AG04450 (cell line): Measurements from ENCODE around the gene SKIC2. TPM values are rescaled to one million over a fixed set of nuclear protein-coding genes. Genes with fewer than 3 reads are reported as not detected.

Source experiments
- CTCF ChIA-PET: fragments of 300-600, 350-600 bp; formaldehyde crosslinking; extraction: SDS; loops from one replicate; lab custom pipeline; 2022; ENCODE audit warnings: antibody characterized with exemption, inconsistent platforms; lab: Charles Lee
- POLR2A ChIA-PET: fragments of 350-600 bp; formaldehyde crosslinking; extraction: SDS; loops from one replicate; lab custom pipeline; 2021; ENCODE audit warnings: antibody characterized with exemption, inconsistent platforms; lab: Yijun Ruan, JAX
- DNase-seq: peaks from one replicate; pipeline ENCODE4 v3.0.0-alpha.2; 2011; ENCODE audit warnings: low read depth, low spot score
- H3K27ac ChIP-seq: one replicate; pipeline ENCODE4 v1.5.1; 2012; ENCODE audit warnings: low read depth, low read length, control low read depth
- H3K27me3 ChIP-seq: one replicate; pipeline ENCODE4 v1.6.0; 2012; ENCODE audit warnings: low read length; ENCODE audit not compliant: control insufficient read depth, insufficient read depth
- H3K4me3 ChIP-seq: 2 replicates; pipeline ENCODE4 v1.5.1; 2011; ENCODE audit warnings: mild to moderate bottlenecking, low read depth, low read length, control low read depth
- H3K9me3 ChIP-seq: 2 replicates; pipeline ENCODE4 v1.5.1; 2012; ENCODE audit warnings: low read length; ENCODE audit not compliant: control insufficient read depth, insufficient read depth
- CTCF ChIP-seq: IDR thresholded peaks from 2 replicates; pipeline ENCODE4 v1.5.1; 2011; ENCODE audit warnings: low read depth, low read length, control low read depth, inconsistent platforms
- polyA plus RNA-seq: library from polyadenylated mRNA; depleted of rRNA; stranded (reverse); fragments of >200 nt; gene quantifications from 2 replicates; pipeline ENCODE4 v1.2.3, GENCODE V29; 2011

SKIC2 gene
- polyA plus RNA-seq, 1 experiment, result 26.0 TPM

GRCh38 chr6:31947864-31948263, 11.1 kb upstream of the SKIC2 start:
- Histone ChIP-seq H3K9me3 (no peaks in the 10 kb centered on the region; the same call in 1 of the 2 replicates), H3K27ac (no peak overlapping the region), H3K27me3 (no peaks in the 10 kb centered on the region), H3K4me3 (no peak overlapping the region)
- no peak for DNase-seq
- no peak for TF ChIP-seq CTCF
- ChIA-PET CTCF (no interaction called here), POLR2A (no interaction called here)

GRCh38 chr6:31948306-31948705, 10.7 kb upstream of the SKIC2 start:
- Histone ChIP-seq H3K27me3 (no peaks in the 10 kb centered on the region), H3K27ac (no peak overlapping the region), H3K9me3 (no peaks in the 10 kb centered on the region; the same call in 1 of the 2 replicates), H3K4me3 (no peak overlapping the region)
- TF ChIP-seq CTCF, result no peak
- ChIA-PET CTCF (interaction anchor here (0.6 kb wide), 1 partner anchor 51 kb away, joined by 3 read pairs; the partner anchor contains the start of gene EHMT2), POLR2A (no interaction called here)
- DNase-seq, result no peak

- TF ChIP-seq CTCF, result no peak
Measured at GRCh38 chr6:31948753-31949413, 10.1 kb upstream of the SKIC2 start.

GRCh38 chr6:31949926-31950548, 8.9 kb upstream of the SKIC2 start:
- ChIA-PET POLR2A (interaction anchor here (1.0 kb wide), 1 partner anchor 12 kb away, joined by 3 read pairs; no protein-coding TSS in a partner anchor), CTCF (interaction anchor here (1.0 to 3.3 kb wide), 3 partner anchors 9 to 53 kb away, joined by 3 to 44 read pairs (median 4); partner anchors contain the start of genes EHMT2, NELFE and SKIC2)
- no peaks in the 10 kb centered on the region for H3K27me3 ChIP-seq
- TF ChIP-seq CTCF, result no peak
- no peak overlapping the region for H3K27ac ChIP-seq
- no peak for DNase-seq
- no peak overlapping the region for H3K4me3 ChIP-seq
- no peaks in the 10 kb centered on the region; the same call in 1 of the 2 replicates for H3K9me3 ChIP-seq

More at GRCh38 chr6:31948753-31949413, 10.1 kb upstream of the SKIC2 start:
- no peak for DNase-seq
- H3K9me3 ChIP-seq, result no peaks in the 10 kb centered on the region; the same call in 1 of the 2 replicates
- H3K4me3 ChIP-seq, result no peak overlapping the region
- H3K27ac ChIP-seq, result no peak overlapping the region
- H3K27me3 ChIP-seq, result no peaks in the 10 kb centered on the region
- POLR2A ChIA-PET, result interaction anchor here (0.6 kb wide), 1 partner anchor 62 kb away, joined by 3 read pairs; no protein-coding TSS in a partner anchor
- CTCF ChIA-PET, result interaction anchor here (0.6 to 1.0 kb wide), 2 partner anchors 10 to 51 kb away, joined by 3 to 4 read pairs; partner anchors contain the start of genes EHMT2, NELFE and SKIC2
